Measurements from ENCODE around the gene CAPN5.

Gene CAPN5

GRCh38 chr11:77150836-77151235 is 84.1 kb downstream of the CAPN5 start:
- no peak for TF ChIP-seq ZNF70 (CRISPR knock-in tag; IDR thresholded peaks at IDR 0.05)
- no peak for ATAC-seq

- ATAC-seq = no peak
- TF ChIP-seq TOX (CRISPR knock-in tag; IDR thresholded peaks at IDR 0.05; ENCODE audit: borderline replicate concordance) = no peak
- no peak for TF ChIP-seq ZNF8 (CRISPR knock-in tag; IDR thresholded peaks at IDR 0.05)
- no peak for TF ChIP-seq ZFP3 (CRISPR knock-in tag; IDR thresholded peaks at IDR 0.05)
- TF ChIP-seq CSRNP3 (CRISPR knock-in tag; IDR thresholded peaks at IDR 0.05) = no peak
- TF ChIP-seq POU6F1 (CRISPR knock-in tag; IDR thresholded peaks at IDR 0.05; ENCODE audit: borderline replicate concordance, low read depth) = no peak
- TF ChIP-seq ARNTL (CRISPR knock-in tag; IDR thresholded peaks at IDR 0.05; ENCODE audit: borderline replicate concordance, low read depth) = no peak
- no peak for TF ChIP-seq GLIS3 (CRISPR knock-in tag; IDR thresholded peaks at IDR 0.05)
- no peak for TF ChIP-seq ISL1 (CRISPR knock-in tag; IDR thresholded peaks at IDR 0.05)
- no peak for TF ChIP-seq SNAI2 (CRISPR knock-in tag; IDR thresholded peaks at IDR 0.05)
- TF ChIP-seq TSHZ2 (CRISPR knock-in tag; IDR thresholded peaks at IDR 0.05) = no peak
- TF ChIP-seq ZNF70 (CRISPR knock-in tag; IDR thresholded peaks at IDR 0.05) = no peak
- TF ChIP-seq ESRRG (CRISPR knock-in tag; IDR thresholded peaks at IDR 0.05) = no peak
- no peak for TF ChIP-seq CREB5 (CRISPR knock-in tag; IDR thresholded peaks at IDR 0.05; ENCODE audit: low read depth)
These were observed 85.2 kb downstream of the CAPN5 start for GRCh38 chr11:77151804-77152509.

- ATAC-seq = no peak
- no peak for TF ChIP-seq CSRNP3 (CRISPR knock-in tag; IDR thresholded peaks at IDR 0.05)
- no peak for TF ChIP-seq OSR1 (CRISPR knock-in tag; IDR thresholded peaks at IDR 0.05)
- no peak for TF ChIP-seq TSHZ2 (CRISPR knock-in tag; IDR thresholded peaks at IDR 0.05)
- TF ChIP-seq ZC3H10 (CRISPR knock-in tag; IDR thresholded peaks at IDR 0.05) = no peak
- no peak for TF ChIP-seq CSDC2 (CRISPR knock-in tag; IDR thresholded peaks at IDR 0.05)
- TF ChIP-seq ISL1 (CRISPR knock-in tag; IDR thresholded peaks at IDR 0.05) = no peak
- no peak for TF ChIP-seq GLIS3 (CRISPR knock-in tag; IDR thresholded peaks at IDR 0.05)
- no peak for TF ChIP-seq SNAI2 (CRISPR knock-in tag; IDR thresholded peaks at IDR 0.05)
- no peak for TF ChIP-seq CREB5 (CRISPR knock-in tag; IDR thresholded peaks at IDR 0.05; ENCODE audit: low read depth)
- no peak for TF ChIP-seq ESRRG (CRISPR knock-in tag; IDR thresholded peaks at IDR 0.05)
- no peak for TF ChIP-seq ZNF565 (CRISPR knock-in tag; conservative IDR thresholded peaks at IDR 0.05; ENCODE audit: low read depth)
- no peak for TF ChIP-seq POU6F1 (CRISPR knock-in tag; IDR thresholded peaks at IDR 0.05; ENCODE audit: borderline replicate concordance, low read depth)
- no peak for TF ChIP-seq ZFP3 (CRISPR knock-in tag; IDR thresholded peaks at IDR 0.05)
- no peak for TF ChIP-seq ZNF8 (CRISPR knock-in tag; IDR thresholded peaks at IDR 0.05)
These were observed 86.1 kb downstream of the CAPN5 start for GRCh38 chr11:77152846-77153245.

All from SK-N-SH treated with all-trans-retinoic acid at 6 μM for 48 hours (cell line).